WERI-Rb-1 (cell line): ENCODE results near the gene HABP4.

Experiments used
- DNase-seq: peaks from one replicate; pipeline ENCODE4 v3.0.0-alpha.2; 2020
- H3K27ac ChIP-seq: fragments of 250-450 bp; sonication (Bioruptor Pico); 2 replicates; pipeline ENCODE4 v1.5.1; 2020; ENCODE audit warnings: mild to moderate bottlenecking, moderate library complexity
- H3K27me3 ChIP-seq: fragments of 250-450 bp; sonication (Bioruptor Pico); 2 replicates; pipeline ENCODE4 v1.5.1; 2021; ENCODE audit warnings: mild to moderate bottlenecking, low read depth, moderate library complexity; ENCODE audit not compliant: insufficient read depth, severe bottlenecking
- H3K36me3 ChIP-seq: fragments of 250-450 bp; sonication (Bioruptor Pico); 2 replicates; pipeline ENCODE4 v1.5.1; 2020; ENCODE audit warnings: mild to moderate bottlenecking, moderate library complexity
- H3K4me3 ChIP-seq: 2 replicates; pipeline ENCODE4 v1.5.1; 2011; ENCODE audit warnings: low read depth, mild to moderate bottlenecking, control low read depth, low read length
- H3K9me3 ChIP-seq: fragments of 250-450 bp; sonication (Bioruptor Pico); 2 replicates; pipeline ENCODE4 v1.5.1; 2021; ENCODE audit warnings: mild to moderate bottlenecking, moderate library complexity; ENCODE audit not compliant: severe bottlenecking
- CTCF ChIP-seq: IDR thresholded peaks from 2 replicates; pipeline ENCODE4 v1.5.1; 2011; ENCODE audit warnings: low read depth, mild to moderate bottlenecking, control low read depth, inconsistent platforms, low read length

HABP4 gene

GRCh38 chr9:96429732-96430131 is 20.2 kb upstream of the HABP4 start:
- H3K4me3 ChIP-seq: no peak overlapping the region
- H3K27me3 ChIP-seq: no peaks in the 10 kb centered on the region
- H3K9me3 ChIP-seq: peaks cover 5% of the 10 kb centered on the region
- H3K36me3 ChIP-seq: no peaks in the 10 kb centered on the region
- TF ChIP-seq CTCF: no peak
- H3K27ac ChIP-seq: no peak overlapping the region
- DNase-seq: no peak

GRCh38 chr9:96430377-96430776 is 19.6 kb upstream of the HABP4 start:
- Histone ChIP-seq H3K27ac (no peak overlapping the region), H3K9me3 (peaks cover 5% of the 10 kb centered on the region), H3K36me3 (no peaks in the 10 kb centered on the region), H3K4me3 (no peak overlapping the region), H3K27me3 (no peaks in the 10 kb centered on the region)
- no peak for TF ChIP-seq CTCF
- no peak for DNase-seq

GRCh38 chr9:96435345-96435744 is 14.6 kb upstream of the HABP4 start:
- H3K4me3 ChIP-seq: no peak overlapping the region
- no peak overlapping the region for H3K27ac ChIP-seq
- H3K27me3 ChIP-seq: no peaks in the 10 kb centered on the region
- peaks cover 5% of the 10 kb centered on the region for H3K9me3 ChIP-seq
- no peaks in the 10 kb centered on the region for H3K36me3 ChIP-seq
- DNase-seq: no peak
- no peak for TF ChIP-seq CTCF

- TF ChIP-seq CTCF: no peak
- Histone ChIP-seq H3K27ac (no peak overlapping the region), H3K9me3 (peaks cover 5% of the 10 kb centered on the region), H3K4me3 (no peak overlapping the region), H3K36me3 (no peaks in the 10 kb centered on the region), H3K27me3 (no peaks in the 10 kb centered on the region)
- no peak for DNase-seq
These were observed 13.9 kb upstream of the HABP4 start for GRCh38 chr9:96436063-96436455.

GRCh38 chr9:96436456-96437126 is 13.4 kb upstream of the HABP4 start:
- no peaks in the 10 kb centered on the region for H3K27me3 ChIP-seq
- peaks cover 5% of the 10 kb centered on the region for H3K9me3 ChIP-seq
- H3K27ac ChIP-seq: no peak overlapping the region
- TF ChIP-seq CTCF: no peak
- no peak for DNase-seq
- H3K4me3 ChIP-seq: no peak overlapping the region
- no peaks in the 10 kb centered on the region for H3K36me3 ChIP-seq

GRCh38 chr9:96437454-96437853 is 12.5 kb upstream of the HABP4 start:
- H3K4me3 ChIP-seq: no peak overlapping the region
- no peaks in the 10 kb centered on the region for H3K9me3 ChIP-seq
- no peaks in the 10 kb centered on the region for H3K27me3 ChIP-seq
- TF ChIP-seq CTCF: no peak
- no peak for DNase-seq
- no peak overlapping the region for H3K27ac ChIP-seq
- no peaks in the 10 kb centered on the region for H3K36me3 ChIP-seq
